Ishikawa (cell line): ENCODE data around the gene PRKCE.

ENCODE experiments used
- CEBPB ChIP-seq: IDR thresholded peaks from 2 replicates; pipeline ENCODE4 v1.6.1; 2012
- CREB1 ChIP-seq: IDR thresholded peaks from 2 replicates; pipeline ENCODE4 v1.6.1; 2012; ENCODE audit warnings: low read depth
- EP300 ChIP-seq: IDR thresholded peaks from 2 replicates; pipeline ENCODE4 v1.6.1; 2012; ENCODE audit warnings: borderline replicate concordance
- TEAD4 ChIP-seq: IDR thresholded peaks from 2 replicates; pipeline ENCODE4 v1.6.1; 2012
- TF ChIP-seq, protein P1 (sequence below): IDR thresholded peaks from 2 replicates; pipeline ENCODE4 v1.6.1; 2012; ENCODE audit warnings: low read depth, mild to moderate bottlenecking
- TF ChIP-seq, protein P2 (sequence below): IDR thresholded peaks from 2 replicates; pipeline ENCODE4 v1.6.1; 2012

DNA sequence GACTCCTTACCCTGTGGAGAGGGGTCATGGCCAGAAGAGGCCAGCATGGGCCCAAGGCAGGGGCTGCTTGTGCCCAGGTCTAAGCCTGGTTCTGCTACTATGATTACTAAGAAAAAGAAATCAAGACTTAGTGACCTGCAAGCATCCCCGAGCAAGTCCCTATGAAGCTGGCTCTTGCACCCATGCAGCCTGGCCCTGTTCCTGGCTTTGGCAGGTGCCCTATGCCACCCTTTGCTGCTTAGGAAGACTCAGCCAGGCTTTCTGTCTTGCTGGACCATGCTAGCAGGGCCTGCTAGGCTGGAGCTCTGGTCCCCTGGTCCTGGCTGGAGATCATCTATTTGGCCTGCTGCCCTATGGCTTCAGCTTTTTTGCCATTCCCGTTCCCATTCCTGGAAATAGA lies 336.4 kb downstream of the PRKCE start:
- no peak for TF ChIP-seq EP300
- TF ChIP-seq, protein P1, sequence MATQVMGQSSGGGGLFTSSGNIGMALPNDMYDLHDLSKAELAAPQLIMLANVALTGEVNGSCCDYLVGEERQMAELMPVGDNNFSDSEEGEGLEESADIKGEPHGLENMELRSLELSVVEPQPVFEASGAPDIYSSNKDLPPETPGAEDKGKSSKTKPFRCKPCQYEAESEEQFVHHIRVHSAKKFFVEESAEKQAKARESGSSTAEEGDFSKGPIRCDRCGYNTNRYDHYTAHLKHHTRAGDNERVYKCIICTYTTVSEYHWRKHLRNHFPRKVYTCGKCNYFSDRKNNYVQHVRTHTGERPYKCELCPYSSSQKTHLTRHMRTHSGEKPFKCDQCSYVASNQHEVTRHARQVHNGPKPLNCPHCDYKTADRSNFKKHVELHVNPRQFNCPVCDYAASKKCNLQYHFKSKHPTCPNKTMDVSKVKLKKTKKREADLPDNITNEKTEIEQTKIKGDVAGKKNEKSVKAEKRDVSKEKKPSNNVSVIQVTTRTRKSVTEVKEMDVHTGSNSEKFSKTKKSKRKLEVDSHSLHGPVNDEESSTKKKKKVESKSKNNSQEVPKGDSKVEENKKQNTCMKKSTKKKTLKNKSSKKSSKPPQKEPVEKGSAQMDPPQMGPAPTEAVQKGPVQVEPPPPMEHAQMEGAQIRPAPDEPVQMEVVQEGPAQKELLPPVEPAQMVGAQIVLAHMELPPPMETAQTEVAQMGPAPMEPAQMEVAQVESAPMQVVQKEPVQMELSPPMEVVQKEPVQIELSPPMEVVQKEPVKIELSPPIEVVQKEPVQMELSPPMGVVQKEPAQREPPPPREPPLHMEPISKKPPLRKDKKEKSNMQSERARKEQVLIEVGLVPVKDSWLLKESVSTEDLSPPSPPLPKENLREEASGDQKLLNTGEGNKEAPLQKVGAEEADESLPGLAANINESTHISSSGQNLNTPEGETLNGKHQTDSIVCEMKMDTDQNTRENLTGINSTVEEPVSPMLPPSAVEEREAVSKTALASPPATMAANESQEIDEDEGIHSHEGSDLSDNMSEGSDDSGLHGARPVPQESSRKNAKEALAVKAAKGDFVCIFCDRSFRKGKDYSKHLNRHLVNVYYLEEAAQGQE, result no peak
- TF ChIP-seq TEAD4, result no peak
- TF ChIP-seq, protein P2, sequence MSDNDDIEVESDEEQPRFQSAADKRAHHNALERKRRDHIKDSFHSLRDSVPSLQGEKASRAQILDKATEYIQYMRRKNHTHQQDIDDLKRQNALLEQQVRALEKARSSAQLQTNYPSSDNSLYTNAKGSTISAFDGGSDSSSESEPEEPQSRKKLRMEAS, result no peak
- TF ChIP-seq CEBPB, result no peak
- no peak for TF ChIP-seq CREB1
